OCI-LY7 (cell line): ENCODE results near the gene TMEM89. TPM values are rescaled to one million over a fixed set of nuclear protein-coding genes. Genes with fewer than 3 reads are reported as not detected.

ENCODE experiments used
- BruUV-seq: library from RNA; stranded (reverse); fragments of 400-500 nt; replicated peaks from 2 replicates; lab custom pipeline; 2021; lab: Mats Ljungman, UMichigan
- CTCF ChIA-PET: fragments of 300-600 bp; sonication (Branson Sonifier 250); formaldehyde crosslinking; loops from one replicate; lab custom pipeline; 2022; ENCODE audit warnings: antibody characterized with exemption; ENCODE audit not compliant: unreplicated experiment; lab: Charles Lee
- POLR2A ChIA-PET: fragments of 300-600 bp; sonication (Branson Sonifier 250); formaldehyde crosslinking; loops from one replicate; lab custom pipeline; 2022; ENCODE audit warnings: antibody characterized with exemption; lab: Charles Lee
- DNase-seq: peaks from one replicate; pipeline ENCODE4 v3.0.0-alpha.2; 2015; ENCODE audit warnings: low spot score
- H2AFZ ChIP-seq: fragments of 200-600 bp; sonication (generic), shearing (Covaris generic); 2 replicates; pipeline ENCODE4 v1.6.1; 2014; ENCODE audit warnings: mild to moderate bottlenecking, antibody characterized with exemption, low read length, moderate library complexity
- H3K27ac ChIP-seq: fragments of 200-600 bp; sonication (generic); 2 replicates; pipeline ENCODE4 v1.5.1; 2014; ENCODE audit warnings: mixed run types, low read depth, mild to moderate bottlenecking, moderate library complexity, low read length, inconsistent platforms; ENCODE audit not compliant: poor library complexity, severe bottlenecking
- H3K36me3 ChIP-seq: fragments of 200-600 bp; sonication (generic); 2 replicates; pipeline ENCODE4 v1.6.1; 2014; ENCODE audit warnings: mild to moderate bottlenecking, antibody characterized with exemption, low read length, moderate library complexity, mixed read lengths; ENCODE audit not compliant: insufficient read depth
- H3K4me1 ChIP-seq: fragments of 200-600 bp; sonication (generic); 2 replicates; pipeline ENCODE4 v1.5.1; 2014; ENCODE audit warnings: mild to moderate bottlenecking, low read length; ENCODE audit not compliant: insufficient read depth, poor library complexity, severe bottlenecking
- H3K4me2 ChIP-seq: fragments of 200-600 bp; sonication (generic); 2 replicates; pipeline ENCODE4 v1.6.1; 2014; ENCODE audit warnings: mild to moderate bottlenecking, low read length
- H3K4me3 ChIP-seq: fragments of 200-600 bp; sonication (generic); 2 replicates; pipeline ENCODE4 v1.5.1; 2014; ENCODE audit warnings: mild to moderate bottlenecking, low read depth, low read length; ENCODE audit not compliant: poor library complexity, severe bottlenecking
- H3K79me2 ChIP-seq: fragments of 200-600 bp; sonication (generic); 2 replicates; pipeline ENCODE4 v1.6.1; 2016; ENCODE audit warnings: low read depth, mild to moderate bottlenecking, low read length, moderate library complexity, mixed read lengths; ENCODE audit not compliant: insufficient read depth
- H3K9me2 ChIP-seq: fragments of 200-600 bp; sonication (generic); 2 replicates; pipeline ENCODE4 v1.6.1; 2016; ENCODE audit warnings: mild to moderate bottlenecking, low read length, mixed read lengths; ENCODE audit not compliant: insufficient read depth
- H3K9me3 ChIP-seq: fragments of 200-600 bp; sonication (generic); 2 replicates; pipeline ENCODE4 v1.6.1; 2014; ENCODE audit warnings: mild to moderate bottlenecking, mixed run types, low read length, mixed read lengths
- H4K20me1 ChIP-seq: fragments of 200-600 bp; sonication (generic); 2 replicates; pipeline ENCODE4 v1.6.1; 2014; ENCODE audit warnings: mild to moderate bottlenecking, antibody characterized with exemption, low read length, moderate library complexity, mixed read lengths; ENCODE audit not compliant: insufficient read depth
- CTCF ChIP-seq: fragments of 200-600 bp; sonication (generic); conservative IDR thresholded peaks from 2 replicates; pipeline ENCODE4 v1.5.1; 2014; ENCODE audit warnings: mild to moderate bottlenecking, antibody characterized with exemption, low read length, moderate library complexity, mixed read lengths
- EZH2phosphoT487 ChIP-seq: fragments of 200-600 bp; sonication (generic); IDR thresholded peaks from 2 replicates; pipeline ENCODE4 v1.6.1; 2018; ENCODE audit warnings: low read depth, borderline replicate concordance, mild to moderate bottlenecking, mixed run types, antibody characterized with exemption, low read length, moderate library complexity, mixed read lengths
- intact Hi-C: fragments of 100-400 bp; cut with micrococcal nuclease; formaldehyde crosslinking; loops from one replicate; pipeline ENCODE4 v1.10.0; 2022; ENCODE audit not compliant: unreplicated experiment
- total RNA-seq, 2 experiments: library from RNA; depleted of rRNA in 1 of 2; stranded (reverse); fragments of >200 nt in 1 of 2; shearing (Covaris generic) in 1 of 2; gene quantifications; 2 replicates each; pipeline ENCODE4 v1.2.3, GENCODE V29; 2014 to 2022

TMEM89 gene
- total RNA-seq, 2 experiments from 2014 or later: 1.6 TPM; not detected in 1

- TF ChIP-seq EZH2phosphoT487: no peak
- no peak for TF ChIP-seq CTCF
- H3K79me2 ChIP-seq: no peaks in the 10 kb centered on the region
- H3K9me3 ChIP-seq: no peaks in the 10 kb centered on the region
- H3K27ac ChIP-seq: no peak overlapping the region
- no TSS peak for BruUV-seq
- H2AFZ ChIP-seq: no peak overlapping the region
- H3K36me3 ChIP-seq: no peaks in the 10 kb centered on the region
- ChIA-PET CTCF (no interaction called here), POLR2A (no interaction called here)
- no peak overlapping the region for H3K4me3 ChIP-seq
- no peak overlapping the region for H3K4me2 ChIP-seq
- intact Hi-C loops: no loop called here
- H3K9me2 ChIP-seq: no peaks in the 10 kb centered on the region
- no peak for DNase-seq
- H3K4me1 ChIP-seq: no peaks in the 10 kb centered on the region
- H4K20me1 ChIP-seq: no peaks in the 10 kb centered on the region
Observed at GRCh38 chr3:48588230-48588629, 33.3 kb downstream of the TMEM89 start.

- no peaks in the 10 kb centered on the region for H3K4me1 ChIP-seq
- CTCF ChIA-PET: no interaction called here
- intact Hi-C loops: no loop called here
- DNase-seq: no peak
- H2AFZ ChIP-seq: no peak overlapping the region
- no peaks in the 10 kb centered on the region for H3K9me3 ChIP-seq
- no peaks in the 10 kb centered on the region for H4K20me1 ChIP-seq
- H3K36me3 ChIP-seq: no peaks in the 10 kb centered on the region
- H3K4me3 ChIP-seq: no peak overlapping the region
- TF ChIP-seq CTCF: no peak
- no peak for TF ChIP-seq EZH2phosphoT487
- H3K9me2 ChIP-seq: no peaks in the 10 kb centered on the region
- BruUV-seq: no TSS peak
- POLR2A ChIA-PET: no interaction called here
- H3K79me2 ChIP-seq: no peaks in the 10 kb centered on the region
- H3K4me2 ChIP-seq: no peak overlapping the region
- no peak overlapping the region for H3K27ac ChIP-seq
Observed at GRCh38 chr3:48587686-48588085, 33.9 kb downstream of the TMEM89 start.

DNA sequence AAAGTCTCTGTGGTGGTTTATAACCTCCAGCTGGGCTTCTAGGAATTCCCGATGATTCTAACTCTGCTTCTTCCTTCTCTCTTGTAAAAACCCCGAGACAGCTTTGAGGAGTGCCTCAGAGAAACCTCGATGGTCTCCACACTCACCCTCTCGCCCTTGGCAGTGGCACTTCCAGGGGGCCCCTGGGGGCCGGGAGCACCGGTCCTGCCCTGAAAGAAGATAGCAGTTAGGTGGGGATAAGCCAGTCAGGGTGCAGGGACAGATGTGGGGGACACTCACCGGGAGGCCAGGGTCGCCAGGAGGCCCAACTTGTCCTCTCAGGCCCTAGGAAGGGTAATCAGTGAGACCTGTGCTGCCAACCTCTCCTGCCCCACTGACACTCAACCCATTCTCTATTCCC is 36.2 kb downstream of the TMEM89 start:
- Histone ChIP-seq H3K9me2 (no peaks in the 10 kb centered on the region), H3K4me2 (no peak overlapping the region), H3K36me3 (no peaks in the 10 kb centered on the region), H3K27ac (no peak overlapping the region), H4K20me1 (no peaks in the 10 kb centered on the region), H3K79me2 (no peaks in the 10 kb centered on the region), H3K4me1 (no peaks in the 10 kb centered on the region), H3K9me3 (no peaks in the 10 kb centered on the region), H2AFZ (no peak overlapping the region), H3K4me3 (no peak overlapping the region)
- TF ChIP-seq EZH2phosphoT487 (no peak), CTCF (no peak)
- BruUV-seq: no TSS peak
- no peak for DNase-seq
- intact Hi-C loops: no loop called here
- ChIA-PET CTCF (no interaction called here), POLR2A (no interaction called here)
